Measurements from ENCODE around the gene KRTAP4-9.
"Not testable (repeated sequence)": the region's sequence is repeated elsewhere in the genome, so short reads cannot be mapped to it uniquely, and the experiment has no call there.

The KRTAP4-9 gene

GRCh38 chr17:41098042-41098441 is 7.1 kb upstream of the KRTAP4-9 start, which contains the start of gene KRTAP4-8:
TSS of gene KRTAP4-8 (minus strand) at chr17:41098142. CDS start at chr17:41098084, 58 bp downstream.
- DNase-seq = no peak

- peak; percentile 62 for DNase-seq
Observed at GRCh38 chr17:41098481-41098880, 6.7 kb upstream of the KRTAP4-9 start.

GRCh38 chr17:41099682-41100480 is 5.3 kb upstream of the KRTAP4-9 start:
- DNase-seq = peak; percentile 86

GRCh38 chr17:41101586-41102259 is 3.5 kb upstream of the KRTAP4-9 start, which contains the start of gene KRTAP4-16:
TSS of gene KRTAP4-16 (minus strand) at chr17:41102209. CDS start at chr17:41102209, 0 bp downstream.
- no peak for DNase-seq

- peak; percentile 35 for DNase-seq
Observed at GRCh38 chr17:41103896-41104295, 1.3 kb upstream of the KRTAP4-9 start.

GRCh38 chr17:41104386-41105038 is 677 bp upstream of the KRTAP4-9 start:
- peak; percentile 85 for DNase-seq

- no peak for DNase-seq
Observed at GRCh38 chr17:41107941-41108450, 2.8 kb downstream of the KRTAP4-9 start.

- DNase-seq = not testable (repeated sequence)
Observed at GRCh38 chr17:41108728-41109386, 3.7 kb downstream of the KRTAP4-9 start.

GRCh38 chr17:41111151-41111885 is 6.1 kb downstream of the KRTAP4-9 start:
- DNase-seq = no peak

- DNase-seq = peak; percentile 66
Observed at GRCh38 chr17:41116297-41116696, 11.1 kb downstream of the KRTAP4-9 start.

- DNase-seq = not testable (repeated sequence)
Observed at GRCh38 chr17:41117846-41118386, 12.7 kb downstream of the KRTAP4-9 start, which contains the start of gene KRTAP4-11. TSS of gene KRTAP4-11 (minus strand) at chr17:41118373. CDS start at chr17:41118315, 58 bp downstream.

GRCh38 chr17:41118721-41119120 is 13.5 kb downstream of the KRTAP4-9 start:
- peak; percentile 42 for DNase-seq

- peak; percentile 63 for DNase-seq
Observed at GRCh38 chr17:41119696-41120690, 14.8 kb downstream of the KRTAP4-9 start.

- no peak for DNase-seq
Observed at GRCh38 chr17:41121742-41122141, 16.6 kb downstream of the KRTAP4-9 start.

- DNase-seq = not testable (repeated sequence)
Observed at GRCh38 chr17:41123292-41123990, 18.3 kb downstream of the KRTAP4-9 start.

- not testable (repeated sequence) for DNase-seq
Observed at GRCh38 chr17:41123991-41124371, 18.8 kb downstream of the KRTAP4-9 start, which contains the start of gene KRTAP4-12. TSS of gene KRTAP4-12 (minus strand) at chr17:41124182. CDS start at chr17:41124122, 60 bp downstream.

GRCh38 chr17:41125064-41125463 is 19.9 kb downstream of the KRTAP4-9 start:
- DNase-seq = no peak

GRCh38 chr17:41126412-41126811 is 21.2 kb downstream of the KRTAP4-9 start:
- DNase-seq = no peak

- DNase-seq = no peak
Observed at GRCh38 chr17:41127371-41127770, 22.2 kb downstream of the KRTAP4-9 start.

Measured in fibroblast of skin of abdomen (primary cell).